BLaER1 (cell line): ENCODE results near the gene MS4A18.

ENCODE experiments used
- H3K27ac ChIP-seq: shearing (Covaris generic); formaldehyde crosslinking; 2 replicates; pipeline ENCODE4 v1.8.1; 2022
- H3K27me3 ChIP-seq: shearing (Covaris generic); formaldehyde crosslinking; 2 replicates; pipeline ENCODE4 v1.8.1; 2022
- H3K36me3 ChIP-seq: shearing (Covaris generic); formaldehyde crosslinking; 2 replicates; pipeline ENCODE4 v1.8.1; 2022
- H3K4me1 ChIP-seq: shearing (Covaris generic); formaldehyde crosslinking; 2 replicates; pipeline ENCODE4 v1.8.1; 2022
- H3K4me2 ChIP-seq: shearing (Covaris generic); formaldehyde crosslinking; 2 replicates; pipeline ENCODE4 v1.8.1; 2022
- H3K4me3 ChIP-seq: shearing (Covaris generic); formaldehyde crosslinking; 2 replicates; pipeline ENCODE4 v1.8.1; 2022
- H3K9ac ChIP-seq: shearing (Covaris generic); formaldehyde crosslinking; 2 replicates; pipeline ENCODE4 v1.8.1; 2022
- H3K9me3 ChIP-seq: shearing (Covaris generic); formaldehyde crosslinking; 2 replicates; pipeline ENCODE4 v1.8.1; 2022
- H4K20me1 ChIP-seq: shearing (Covaris generic); formaldehyde crosslinking; 2 replicates; pipeline ENCODE4 v1.8.1; 2022
- Cebpa-rat ChIP-seq: shearing (Covaris generic); IDR thresholded peaks from 2 replicates; pipeline ENCODE4 v1.8.1; 2022

MS4A18 gene

DNA sequence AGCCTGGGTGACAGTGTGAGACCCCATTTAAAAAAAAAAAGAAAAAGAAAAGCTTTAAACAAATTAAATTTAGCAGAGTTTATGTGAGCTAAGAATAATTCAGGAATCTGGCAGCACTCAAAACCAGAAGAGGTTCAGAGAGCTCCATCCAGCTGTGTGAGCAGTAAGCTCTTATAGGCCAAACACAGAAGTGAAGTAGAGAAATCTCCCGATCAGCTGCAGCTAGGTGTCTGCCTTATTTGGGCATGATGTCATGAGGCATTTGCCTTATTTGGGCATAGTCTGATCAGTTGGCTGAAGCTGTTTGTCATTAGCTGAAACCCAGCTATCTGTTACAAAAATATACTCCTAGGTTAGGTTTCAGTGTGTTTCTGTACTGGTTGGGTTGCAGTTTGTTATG, 40.4 kb downstream of the MS4A18 start:
- Histone ChIP-seq H3K4me3 (no peak overlapping the region), H3K9ac (no peak overlapping the region), H3K4me1 (peaks cover 22% of the 10 kb centered on the region), H3K36me3 (no peaks in the 10 kb centered on the region), H3K27ac (no peak overlapping the region), H3K9me3 (no peaks in the 10 kb centered on the region), H4K20me1 (no peaks in the 10 kb centered on the region), H3K27me3 (no peaks in the 10 kb centered on the region), H3K4me2 (no peak overlapping the region)
- no peak for TF ChIP-seq Cebpa-rat

- H3K27me3 ChIP-seq, result no peaks in the 10 kb centered on the region
- no peak overlapping the region for H3K4me2 ChIP-seq
Observed at GRCh38 chr11:60765355-60765754, 40.8 kb downstream of the MS4A18 start.

DNA sequence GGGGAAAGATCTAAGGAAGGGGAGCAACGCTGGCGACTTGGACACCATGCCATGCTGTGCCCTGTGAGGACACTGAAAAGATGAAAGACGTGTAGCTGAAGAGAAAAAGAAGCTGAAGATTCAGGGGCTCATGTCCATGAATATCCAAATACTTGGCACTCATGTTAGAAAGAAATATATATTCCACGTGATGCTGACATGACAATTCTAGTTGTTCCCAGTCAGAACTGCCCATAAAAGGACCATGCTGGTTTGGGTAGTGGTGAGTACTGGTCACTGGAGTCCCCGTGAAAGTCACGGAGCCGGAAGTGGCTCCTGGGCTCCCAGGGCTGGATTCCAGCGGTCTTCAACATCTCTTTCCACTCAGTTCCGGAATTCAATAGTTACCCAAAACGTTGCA, 42.0 kb downstream of the MS4A18 start:
- Histone ChIP-seq H3K27ac (no peak overlapping the region), H3K9ac (no peak overlapping the region), H3K9me3 (no peaks in the 10 kb centered on the region), H4K20me1 (no peaks in the 10 kb centered on the region), H3K4me1 (peaks cover 20% of the 10 kb centered on the region), H3K4me2 (no peak overlapping the region), H3K27me3 (no peaks in the 10 kb centered on the region), H3K4me3 (no peak overlapping the region), H3K36me3 (no peaks in the 10 kb centered on the region)
- no peak for TF ChIP-seq Cebpa-rat

More at GRCh38 chr11:60765355-60765754, 40.8 kb downstream of the MS4A18 start:
- no peaks in the 10 kb centered on the region for H3K36me3 ChIP-seq
- no peaks in the 10 kb centered on the region for H3K9me3 ChIP-seq
- peaks cover 18% of the 10 kb centered on the region for H3K4me1 ChIP-seq
- H3K4me3 ChIP-seq, result no peak overlapping the region
- TF ChIP-seq Cebpa-rat, result no peak
- H3K9ac ChIP-seq, result no peak overlapping the region
- H3K27ac ChIP-seq, result no peak overlapping the region
- H4K20me1 ChIP-seq, result no peaks in the 10 kb centered on the region

- Histone ChIP-seq H3K4me1 (peaks cover 28% of the 10 kb centered on the region), H3K4me2 (no peak overlapping the region), H4K20me1 (no peaks in the 10 kb centered on the region), H3K4me3 (no peak overlapping the region), H3K9ac (no peak overlapping the region), H3K27ac (no peak overlapping the region), H3K27me3 (no peaks in the 10 kb centered on the region), H3K9me3 (no peaks in the 10 kb centered on the region), H3K36me3 (no peaks in the 10 kb centered on the region)
- TF ChIP-seq Cebpa-rat, result no peak
Observed at GRCh38 chr11:60767388-60767811, 42.9 kb downstream of the MS4A18 start.

DNA sequence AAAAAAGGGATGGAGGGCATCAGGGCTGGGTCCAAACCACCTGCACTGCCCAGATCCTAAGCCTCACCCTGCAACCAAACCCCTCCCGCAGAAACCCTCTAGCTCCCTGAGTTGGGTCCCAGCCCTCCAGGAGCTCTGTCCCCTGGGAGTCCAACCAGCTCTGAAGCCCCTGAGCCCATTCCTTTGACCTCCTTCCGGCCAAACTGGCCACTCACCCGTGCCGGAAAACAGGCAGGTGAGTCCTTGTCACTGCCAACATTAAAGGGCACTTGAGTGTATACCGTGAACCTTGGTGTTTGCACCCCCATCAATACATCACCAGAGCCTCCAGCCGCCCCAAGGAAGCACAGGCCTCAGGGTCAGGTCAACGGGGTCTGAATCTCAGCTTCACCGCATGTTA, 43.7 kb downstream of the MS4A18 start:
- H3K4me2 ChIP-seq, result no peak overlapping the region
- H3K27me3 ChIP-seq, result no peaks in the 10 kb centered on the region

GRCh38 chr11:60769273-60769672, 44.8 kb downstream of the MS4A18 start:
- no peak overlapping the region for H3K4me3 ChIP-seq
- no peak overlapping the region for H3K9ac ChIP-seq
- no peak for TF ChIP-seq Cebpa-rat
- no peaks in the 10 kb centered on the region for H3K9me3 ChIP-seq
- H4K20me1 ChIP-seq, result no peaks in the 10 kb centered on the region
- peaks cover 34% of the 10 kb centered on the region for H3K4me1 ChIP-seq
- no peak overlapping the region for H3K4me2 ChIP-seq
- no peaks in the 10 kb centered on the region for H3K27me3 ChIP-seq
- H3K36me3 ChIP-seq, result no peaks in the 10 kb centered on the region
- H3K27ac ChIP-seq, result no peak overlapping the region

More for the DNA sequence above, 43.7 kb downstream of the MS4A18 start:
- TF ChIP-seq Cebpa-rat, result no peak
- Histone ChIP-seq H3K36me3 (no peaks in the 10 kb centered on the region), H4K20me1 (no peaks in the 10 kb centered on the region), H3K4me1 (peaks cover 30% of the 10 kb centered on the region), H3K9me3 (no peaks in the 10 kb centered on the region), H3K4me3 (no peak overlapping the region), H3K9ac (no peak overlapping the region), H3K27ac (no peak overlapping the region)

- Histone ChIP-seq H3K4me2 (no peak overlapping the region), H3K4me1 (peaks cover 37% of the 10 kb centered on the region), H3K27ac (no peak overlapping the region), H3K9me3 (no peaks in the 10 kb centered on the region), H3K27me3 (no peaks in the 10 kb centered on the region), H4K20me1 (no peaks in the 10 kb centered on the region), H3K36me3 (no peaks in the 10 kb centered on the region), H3K4me3 (no peak overlapping the region), H3K9ac (no peak overlapping the region)
- TF ChIP-seq Cebpa-rat, result no peak
Observed at GRCh38 chr11:60769811-60770210, 45.3 kb downstream of the MS4A18 start.

DNA sequence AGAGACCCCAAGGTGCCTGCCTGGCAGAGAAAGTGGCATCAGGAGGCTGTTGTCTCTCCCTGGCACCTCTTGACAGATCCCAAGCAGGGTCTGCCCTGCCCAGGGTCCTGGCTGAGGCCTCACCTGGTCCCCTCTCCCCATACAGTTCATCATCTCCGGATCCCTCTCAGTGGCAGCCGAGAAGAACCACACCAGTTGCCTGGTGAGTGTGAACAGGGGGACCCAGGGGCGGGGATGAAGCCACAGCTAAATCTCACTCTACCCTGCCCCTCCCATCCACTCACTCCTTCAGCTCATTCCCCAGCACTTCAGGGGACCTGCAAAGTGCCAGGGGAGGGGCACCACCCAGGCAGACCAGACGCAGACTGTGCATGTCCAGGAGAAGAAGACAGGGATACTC, 46.6 kb downstream of the MS4A18 start:
- no peaks in the 10 kb centered on the region for H3K36me3 ChIP-seq
- no peak overlapping the region for H3K4me2 ChIP-seq
- H3K9ac ChIP-seq, result no peak overlapping the region
- no peak for TF ChIP-seq Cebpa-rat
- H3K9me3 ChIP-seq, result no peaks in the 10 kb centered on the region
- H3K4me3 ChIP-seq, result no peak overlapping the region
- H3K27ac ChIP-seq, result no peak overlapping the region
- no peaks in the 10 kb centered on the region for H3K27me3 ChIP-seq
- H4K20me1 ChIP-seq, result no peaks in the 10 kb centered on the region
- H3K4me1 ChIP-seq, result peaks cover 49% of the 10 kb centered on the region

DNA sequence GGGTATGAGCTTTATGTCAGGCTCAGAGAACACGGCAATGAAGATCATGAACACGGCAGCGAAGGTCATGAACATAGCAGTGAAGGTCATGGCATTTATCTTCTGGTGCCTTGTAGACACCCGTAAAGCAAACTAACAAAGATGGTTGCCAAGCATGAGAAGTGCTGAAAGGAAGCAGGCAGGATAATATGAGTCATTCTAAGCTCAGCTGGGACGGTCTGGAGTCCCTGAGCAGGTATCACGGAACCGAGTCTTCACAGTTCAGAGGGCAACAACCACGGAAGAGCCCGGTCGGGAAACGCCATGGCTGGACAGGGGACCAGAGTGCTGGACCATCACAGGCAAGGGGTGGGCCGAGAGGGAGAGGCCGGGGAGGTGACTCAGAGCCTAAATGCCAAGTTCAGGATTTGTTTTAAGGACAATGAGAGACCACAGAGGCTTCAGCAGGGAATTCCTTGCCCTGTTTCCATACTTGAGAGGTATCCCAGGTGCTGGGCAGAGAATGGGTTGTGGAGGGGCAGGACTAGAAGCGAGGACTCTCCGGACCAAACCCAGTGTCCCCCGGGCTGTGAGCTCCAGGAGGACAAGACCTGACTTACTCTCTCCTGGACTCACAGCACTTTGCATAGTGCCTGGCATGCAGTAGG, 47.5 kb downstream of the MS4A18 start:
- peak overlapping the region; percentile 82 for H3K27ac ChIP-seq
- no peaks in the 10 kb centered on the region for H3K9me3 ChIP-seq
- peak overlapping the region; percentile 77 for H3K4me2 ChIP-seq
- TF ChIP-seq Cebpa-rat, result no peak
- H3K4me1 ChIP-seq, result peaks cover 57% of the 10 kb centered on the region
- H3K4me3 ChIP-seq, result no peak overlapping the region
- no peaks in the 10 kb centered on the region for H3K27me3 ChIP-seq
- no peaks in the 10 kb centered on the region for H4K20me1 ChIP-seq
- no peaks in the 10 kb centered on the region for H3K36me3 ChIP-seq
- H3K9ac ChIP-seq, result no peak overlapping the region; the same call in 1 of the 2 replicates

DNA sequence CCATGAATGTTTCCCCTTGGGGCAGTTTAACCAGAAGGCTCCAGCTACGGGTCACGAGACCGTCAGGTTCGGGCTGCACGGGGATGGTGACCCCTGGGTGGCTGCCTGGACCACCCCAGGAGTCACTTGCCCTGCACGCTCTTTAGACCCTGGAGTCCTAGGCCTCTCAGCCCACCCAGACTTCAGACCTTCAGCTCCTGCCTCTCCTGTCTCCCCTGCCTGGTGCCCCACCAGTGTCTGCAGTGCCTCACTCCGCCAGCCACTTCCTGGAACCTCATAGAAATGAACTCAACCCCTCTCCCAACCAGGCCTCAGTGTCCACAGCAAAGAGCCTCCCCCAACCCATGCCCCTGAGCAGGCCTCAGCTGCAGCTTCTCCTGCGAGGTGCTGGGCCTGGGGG, 48.1 kb downstream of the MS4A18 start:
- TF ChIP-seq Cebpa-rat, result no peak
- Histone ChIP-seq H4K20me1 (no peaks in the 10 kb centered on the region), H3K4me2 (peak overlapping the region; percentile 77), H3K4me3 (no peak overlapping the region), H3K27me3 (no peaks in the 10 kb centered on the region), H3K36me3 (no peaks in the 10 kb centered on the region), H3K9me3 (no peaks in the 10 kb centered on the region), H3K9ac (peak overlapping the region; percentile 60), H3K27ac (peak overlapping the region; percentile 82), H3K4me1 (peaks cover 60% of the 10 kb centered on the region)

DNA sequence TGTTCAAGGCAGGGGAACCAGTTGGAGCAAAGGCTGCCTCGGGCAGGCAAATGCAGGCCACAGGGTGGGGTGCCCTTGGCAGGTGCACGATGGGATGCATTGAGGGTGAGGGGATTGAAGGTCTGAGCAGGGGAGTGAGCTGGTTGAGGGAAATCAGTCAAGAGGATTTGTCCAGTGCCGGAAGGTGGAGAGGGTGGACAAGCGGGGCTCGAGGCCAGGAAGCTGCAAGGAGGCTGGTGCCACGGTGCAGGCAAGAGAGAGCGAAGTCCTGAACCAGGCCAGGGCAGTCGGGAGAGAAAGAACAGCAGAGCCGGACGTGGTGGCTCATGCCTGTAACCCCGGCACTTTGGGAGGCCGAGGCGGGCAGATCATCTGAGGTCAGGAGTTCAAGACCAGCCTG, 50.2 kb downstream of the MS4A18 start:
- no peak for TF ChIP-seq Cebpa-rat
- Histone ChIP-seq H3K36me3 (no peaks in the 10 kb centered on the region), H3K27me3 (no peaks in the 10 kb centered on the region), H3K4me3 (no peak overlapping the region), H4K20me1 (no peaks in the 10 kb centered on the region), H3K4me1 (peaks cover 60% of the 10 kb centered on the region), H3K4me2 (peak overlapping the region; percentile 77), H3K27ac (0 out of 2 replicates have a peak overlapping the region, but pooled peaks have one; percentile 27), H3K9me3 (no peaks in the 10 kb centered on the region), H3K9ac (no peak overlapping the region)
